Colonic mucosa (tissue), 4 donors: Measurements from ENCODE around the gene KCNIP4. TPM values are rescaled to one million over a fixed set of nuclear protein-coding genes. Genes with fewer than 3 reads are reported as not detected.

ENCODE experiments used
- DNase-seq: peaks from one replicate; pipeline ENCODE4 v3.0.0-alpha.2; 2020
- H3K27ac ChIP-seq: fragments of 200-600 bp; one replicate; pipeline ENCODE4 v1.8.0; 2021
- H3K27me3 ChIP-seq: fragments of 200-600 bp; one replicate; pipeline ENCODE4 v1.8.0; 2021
- H3K36me3 ChIP-seq: fragments of 200-600 bp; one replicate; pipeline ENCODE4 v1.8.0; 2021
- H3K4me1 ChIP-seq: fragments of 200-600 bp; one replicate; pipeline ENCODE4 v1.8.0; 2021; ENCODE audit warnings: mild to moderate bottlenecking
- H3K4me3 ChIP-seq: fragments of 200-600 bp; one replicate; pipeline ENCODE4 v1.8.0; 2021
- H3K9ac ChIP-seq, 2 donors: one replicate each; pipeline ENCODE4 v1.7.0; 2013; ENCODE audit warnings: control low read depth in 2 of 2, low read depth in 2 of 2, low read length in 2 of 2
- H3K9me3 ChIP-seq: fragments of 200-600 bp; one replicate; pipeline ENCODE4 v1.8.0; 2021
- intact Hi-C: fragments of 100-400 bp; cut with DNase I; formaldehyde crosslinking; loops from one replicate; pipeline ENCODE4 v1.14.1; 2022
- total RNA-seq, 2 donors: library from RNA; stranded (reverse); fragmentation: NEBNext Ultra II Directional in 1 of 2; extraction: Animal tissue kit (Norgen Biotek cat#: 25700) in 1 of 2; gene quantifications; one replicate each; pipeline ENCODE4 v1.2.1, GENCODE V29; 2021
- TF ChIP-seq, protein P1 (sequence below): fragments of 200-600 bp; IDR thresholded peaks from one replicate; pipeline ENCODE4 v1.8.0; 2022; ENCODE audit warnings: antibody characterized with exemption, mild to moderate bottlenecking
- donor health status: healthy.
- donor health status: DM: no; HTN: no; CAD: no.
- donor health status: DM: no; HTN: no; CAD: no.

KCNIP4 gene
- total RNA-seq, 2 donors from 2014 or later, result 0.67 to 1.2 TPM

DNA sequence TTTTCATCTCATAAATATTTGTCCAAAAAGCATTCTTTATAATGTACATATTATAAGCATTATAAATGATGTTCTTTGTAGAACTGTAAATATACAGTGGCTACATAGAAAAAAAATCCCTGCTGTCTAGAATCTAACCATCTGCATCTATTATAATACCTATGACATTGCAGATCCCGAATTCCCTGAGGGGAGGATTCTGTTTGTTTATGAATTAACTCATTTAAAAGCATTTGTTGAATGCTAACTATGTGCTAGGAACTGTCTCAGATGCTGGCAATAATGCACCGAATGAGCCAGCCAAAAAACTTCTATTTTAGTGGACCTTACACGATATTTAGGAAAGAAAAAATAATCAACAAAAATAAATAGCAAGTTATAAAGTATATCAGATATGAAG lies 1058.7 kb downstream of the KCNIP4 start:
- H3K4me3 ChIP-seq, result no peak overlapping the region
- no peak for DNase-seq
- intact Hi-C loops, result no loop called here

DNA sequence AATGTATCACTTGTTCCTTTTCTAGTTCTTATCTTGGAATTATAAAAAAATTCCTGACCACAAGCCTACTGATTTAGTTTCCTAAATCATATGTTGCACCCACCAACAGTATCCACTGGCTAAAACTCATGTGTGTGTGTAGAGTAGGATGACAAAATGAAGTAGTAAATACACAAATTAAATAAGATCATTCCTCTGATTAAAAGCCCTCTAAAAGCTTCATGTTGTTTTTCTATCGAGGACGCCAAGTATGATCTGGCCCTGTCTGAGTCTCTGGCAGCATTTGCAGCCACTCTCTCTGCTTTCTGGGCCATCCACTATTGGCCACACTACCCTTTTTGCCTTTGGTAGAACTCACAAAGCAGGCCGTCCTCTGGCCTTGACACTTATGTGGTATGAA lies 1064.9 kb downstream of the KCNIP4 start:
- Histone ChIP-seq H3K27ac (no peak overlapping the region), H3K9ac (no peak overlapping the region), H3K9me3 (no peaks in the 10 kb centered on the region), H3K4me3 (no peak overlapping the region), H3K27me3 (no peaks in the 10 kb centered on the region), H3K36me3 (no peaks in the 10 kb centered on the region), H3K4me1 (no peaks in the 10 kb centered on the region)
- intact Hi-C loops, result no loop called here
- no peak for DNase-seq
- TF ChIP-seq, protein P1, sequence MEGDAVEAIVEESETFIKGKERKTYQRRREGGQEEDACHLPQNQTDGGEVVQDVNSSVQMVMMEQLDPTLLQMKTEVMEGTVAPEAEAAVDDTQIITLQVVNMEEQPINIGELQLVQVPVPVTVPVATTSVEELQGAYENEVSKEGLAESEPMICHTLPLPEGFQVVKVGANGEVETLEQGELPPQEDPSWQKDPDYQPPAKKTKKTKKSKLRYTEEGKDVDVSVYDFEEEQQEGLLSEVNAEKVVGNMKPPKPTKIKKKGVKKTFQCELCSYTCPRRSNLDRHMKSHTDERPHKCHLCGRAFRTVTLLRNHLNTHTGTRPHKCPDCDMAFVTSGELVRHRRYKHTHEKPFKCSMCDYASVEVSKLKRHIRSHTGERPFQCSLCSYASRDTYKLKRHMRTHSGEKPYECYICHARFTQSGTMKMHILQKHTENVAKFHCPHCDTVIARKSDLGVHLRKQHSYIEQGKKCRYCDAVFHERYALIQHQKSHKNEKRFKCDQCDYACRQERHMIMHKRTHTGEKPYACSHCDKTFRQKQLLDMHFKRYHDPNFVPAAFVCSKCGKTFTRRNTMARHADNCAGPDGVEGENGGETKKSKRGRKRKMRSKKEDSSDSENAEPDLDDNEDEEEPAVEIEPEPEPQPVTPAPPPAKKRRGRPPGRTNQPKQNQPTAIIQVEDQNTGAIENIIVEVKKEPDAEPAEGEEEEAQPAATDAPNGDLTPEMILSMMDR, result no peak

More for the DNA sequence above, 1058.7 kb downstream of the KCNIP4 start:
- Histone ChIP-seq H3K36me3 (no peaks in the 10 kb centered on the region), H3K9ac (no peak overlapping the region), H3K27ac (no peak overlapping the region), H3K27me3 (no peaks in the 10 kb centered on the region), H3K9me3 (no peaks in the 10 kb centered on the region), H3K4me1 (no peaks in the 10 kb centered on the region)
- TF ChIP-seq, protein P1, result no peak

DNA sequence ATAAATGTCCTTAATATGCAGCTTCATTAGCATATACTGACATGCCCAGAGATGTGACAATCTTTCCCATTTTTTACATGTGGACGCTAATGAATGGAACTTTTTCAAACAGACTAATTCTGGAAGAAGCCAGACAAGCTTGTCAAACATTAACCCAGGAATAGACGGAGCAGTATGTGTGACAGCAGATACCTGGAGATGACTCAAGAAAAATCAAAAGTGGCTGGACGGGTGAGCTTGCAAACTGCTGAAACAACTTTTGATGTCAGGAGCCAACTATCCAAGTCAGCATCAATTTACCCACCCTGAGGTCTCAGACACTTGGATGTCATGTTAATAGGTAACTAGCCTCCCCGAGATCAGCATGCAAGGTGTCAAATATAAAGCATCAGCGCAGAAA lies 1065.3 kb downstream of the KCNIP4 start:
- no peak overlapping the region for H3K4me3 ChIP-seq
- no peaks in the 10 kb centered on the region for H3K9me3 ChIP-seq
- H3K36me3 ChIP-seq, result no peaks in the 10 kb centered on the region
- TF ChIP-seq, protein P1, result no peak
- no peaks in the 10 kb centered on the region for H3K4me1 ChIP-seq
- H3K27me3 ChIP-seq, result no peaks in the 10 kb centered on the region
- intact Hi-C loops, result no loop called here
- no peak overlapping the region for H3K27ac ChIP-seq
- DNase-seq, result no peak
- no peak overlapping the region for H3K9ac ChIP-seq

DNA sequence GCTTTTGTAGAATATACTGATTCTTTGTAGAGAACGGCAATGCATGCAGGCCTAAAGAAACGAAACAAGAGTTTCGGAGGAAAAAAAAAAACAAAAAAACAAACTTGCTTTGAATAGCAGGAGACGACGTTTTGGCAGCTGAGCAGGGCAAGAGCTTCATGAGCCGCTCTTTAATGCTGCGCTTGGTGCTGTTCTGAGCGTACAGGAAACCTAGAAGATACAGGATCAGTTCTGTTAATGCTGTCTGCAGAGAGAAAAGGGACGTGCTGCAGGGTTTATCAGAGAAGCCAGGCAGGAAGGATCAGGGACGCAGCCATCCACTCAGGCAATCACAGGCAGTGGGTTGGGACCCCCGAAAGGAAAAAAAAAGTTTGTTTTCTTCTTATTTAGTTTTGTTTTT lies 1066.1 kb downstream of the KCNIP4 start:
- H3K27me3 ChIP-seq, result no peaks in the 10 kb centered on the region
- intact Hi-C loops, result no loop called here
- no peaks in the 10 kb centered on the region for H3K9me3 ChIP-seq
- no peaks in the 10 kb centered on the region for H3K36me3 ChIP-seq
- H3K27ac ChIP-seq, result no peak overlapping the region
- TF ChIP-seq, protein P1, result no peak
- H3K4me1 ChIP-seq, result no peaks in the 10 kb centered on the region
- H3K4me3 ChIP-seq, result no peak overlapping the region
- DNase-seq, result no peak
- H3K9ac ChIP-seq, result no peak overlapping the region

DNA sequence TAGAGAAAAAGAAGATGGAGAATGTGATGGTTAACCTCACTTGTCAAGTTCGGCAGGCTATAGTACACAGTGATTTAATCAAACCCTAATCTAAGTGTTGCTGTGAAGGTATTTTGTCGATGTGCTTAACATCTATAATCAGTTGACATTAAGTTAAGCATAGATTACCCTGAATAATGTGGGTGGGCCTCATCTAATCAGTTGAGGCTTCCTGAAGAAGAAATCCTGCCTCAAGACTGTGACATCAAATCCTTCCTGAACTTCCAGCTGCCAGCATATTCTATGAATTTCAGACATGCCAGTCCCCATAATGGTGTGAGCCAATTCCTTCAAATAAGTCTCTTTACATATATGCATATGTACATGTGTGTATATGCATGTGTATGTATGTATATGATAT lies 1066.9 kb downstream of the KCNIP4 start:
- DNase-seq, result no peak
- intact Hi-C loops, result no loop called here
- H3K9ac ChIP-seq, result no peak overlapping the region

More for the DNA sequence above, 1066.9 kb downstream of the KCNIP4 start:
- TF ChIP-seq, protein P1, result no peak
- Histone ChIP-seq H3K4me3 (no peak overlapping the region), H3K4me1 (no peaks in the 10 kb centered on the region), H3K9me3 (no peaks in the 10 kb centered on the region), H3K27me3 (no peaks in the 10 kb centered on the region), H3K36me3 (no peaks in the 10 kb centered on the region), H3K27ac (no peak overlapping the region)
